ENCODE results near the gene CRYGB.

CRYGB gene

DNA sequence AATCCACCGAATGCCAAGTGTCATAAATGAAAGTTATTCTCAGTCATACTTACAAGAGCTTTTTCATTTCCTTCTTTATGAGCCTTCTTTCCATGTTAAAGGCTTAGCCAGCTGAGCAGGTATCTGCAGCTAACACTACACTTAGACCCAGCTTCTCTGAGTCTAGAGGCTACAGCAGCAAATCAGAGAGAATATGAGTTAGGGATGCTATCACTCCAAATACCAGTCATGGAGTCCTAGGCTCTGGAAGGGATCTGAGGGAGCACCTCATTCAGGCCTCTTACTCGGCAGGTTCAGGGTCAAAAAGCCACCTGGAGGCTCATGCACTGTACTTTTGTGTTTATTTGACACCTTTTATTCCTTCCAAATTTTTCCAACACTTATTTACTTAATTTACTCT lies 40.9 kb upstream of the CRYGB start:
- ChIA-PET CTCF (no interaction called here), POLR2A (ENCODE audit: low non-redundant PET) (interaction anchor here (0.6 kb wide), 1 partner anchor 429 kb away, joined by 7 read pairs; no protein-coding TSS in a partner anchor)
- no peak for TF ChIP-seq CTCF (conservative IDR thresholded peaks at IDR 0.05; ENCODE audit: low read depth)
- no peak for DNase-seq (ENCODE audit: low spot score)
- H3K27ac ChIP-seq, result no peak overlapping the region

DNA sequence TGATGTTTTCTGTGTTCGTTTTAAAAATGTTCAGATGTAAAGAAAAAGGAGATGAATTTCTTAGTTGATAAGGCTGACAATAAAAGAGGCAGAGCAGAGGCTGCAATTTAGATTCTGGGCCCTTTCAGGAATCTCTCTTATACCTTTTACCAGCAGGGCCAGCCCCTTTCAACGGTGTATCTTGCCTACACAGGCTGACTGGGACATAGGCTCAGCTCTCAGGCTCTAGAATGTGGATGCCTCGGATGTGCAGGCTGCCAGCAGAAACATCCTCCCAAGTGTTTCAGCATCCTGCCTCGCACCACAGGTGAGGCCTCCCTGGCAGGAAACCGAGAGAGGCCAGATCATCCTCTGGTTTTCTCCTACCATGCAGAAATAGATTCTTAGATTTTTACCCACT lies 40.5 kb upstream of the CRYGB start:
- POLR2A ChIA-PET (ENCODE audit: low non-redundant PET), result interaction anchor here (0.6 kb wide), 1 partner anchor 428 kb away, joined by 7 read pairs; no protein-coding TSS in a partner anchor
- CTCF ChIA-PET, result no interaction called here
- no peak for TF ChIP-seq CTCF (conservative IDR thresholded peaks at IDR 0.05; ENCODE audit: low read depth)
- DNase-seq (ENCODE audit: low spot score), result no peak
- H3K27ac ChIP-seq, result no peak overlapping the region

DNA sequence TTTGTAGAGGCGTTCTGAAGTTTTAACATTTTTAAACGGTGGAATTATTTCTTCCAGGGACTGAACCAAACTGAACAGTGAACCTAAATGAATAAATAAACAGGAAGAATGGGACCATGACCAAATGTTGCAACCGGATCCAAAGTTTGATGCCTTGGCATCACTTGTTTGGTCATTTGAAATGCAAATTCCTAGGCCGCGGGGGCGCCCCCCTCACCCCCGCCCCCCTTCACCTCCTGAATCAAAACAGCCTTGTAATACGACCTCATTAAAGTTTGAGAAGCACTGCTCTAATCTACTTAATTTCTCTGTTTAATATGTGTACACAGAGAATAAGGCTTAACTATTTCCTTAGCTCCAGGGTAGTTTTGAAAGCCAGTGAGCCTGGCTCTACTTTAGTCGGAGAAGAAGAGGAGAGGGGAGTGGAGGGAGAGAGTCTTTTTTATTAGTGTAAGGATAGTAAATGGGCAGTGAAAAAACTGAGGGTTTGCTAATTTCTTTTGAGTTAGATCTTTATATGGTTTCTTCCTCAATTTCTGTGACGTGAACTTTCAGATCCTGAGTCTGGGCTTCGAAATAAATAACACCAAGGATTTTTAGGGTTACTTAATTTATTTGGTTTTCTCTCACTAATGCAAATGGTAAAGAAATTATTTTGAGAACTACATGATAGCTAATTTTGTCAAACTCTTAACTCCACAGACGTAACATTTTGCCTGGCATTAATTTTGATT lies 38.2 kb upstream of the CRYGB start:
- TF ChIP-seq CTCF (conservative IDR thresholded peaks at IDR 0.05; ENCODE audit: low read depth), result no peak
- no peak for DNase-seq (ENCODE audit: low spot score)
- no peak overlapping the region for H3K27ac ChIP-seq
- ChIA-PET CTCF (interaction anchor here (0.6 kb wide), 1 partner anchor 112 kb away, joined by 4 read pairs; no protein-coding TSS in a partner anchor), POLR2A (ENCODE audit: low non-redundant PET) (no interaction called here)

DNA sequence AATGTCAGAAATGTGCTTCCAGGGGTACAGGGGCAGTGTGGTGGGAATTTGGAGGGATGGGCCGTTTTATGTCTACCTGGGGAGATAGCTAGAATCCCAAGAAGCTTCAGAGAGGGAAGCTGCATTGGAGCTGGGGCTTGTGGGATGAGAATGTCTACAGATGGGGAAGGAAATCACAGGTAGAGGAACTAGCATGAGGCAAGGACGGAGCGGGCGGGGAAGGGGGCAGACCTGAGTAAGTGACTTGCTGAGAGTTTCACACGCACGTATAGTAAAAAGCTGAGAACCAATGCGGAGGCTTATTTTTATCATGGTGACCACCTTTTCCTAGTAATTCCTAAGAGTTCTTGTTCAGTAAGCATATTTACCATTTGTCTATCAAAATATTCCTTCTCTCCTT lies 37.6 kb upstream of the CRYGB start:
- no peak overlapping the region for H3K27ac ChIP-seq
- ChIA-PET CTCF (interaction anchor here (0.6 kb wide), 1 partner anchor 111 kb away, joined by 4 read pairs; no protein-coding TSS in a partner anchor), POLR2A (ENCODE audit: low non-redundant PET) (no interaction called here)
- no peak for TF ChIP-seq CTCF (conservative IDR thresholded peaks at IDR 0.05; ENCODE audit: low read depth)
- no peak for DNase-seq (ENCODE audit: low spot score)

GRCh38 chr2:208182835-208183234 lies 36.9 kb upstream of the CRYGB start:
- CTCF ChIA-PET, result interaction anchor here (0.5 to 0.7 kb wide), 2 partner anchors 73 to 1701 kb away, joined by 3 to 4 read pairs; no protein-coding TSS in a partner anchor
- H3K27ac ChIP-seq, result no peak overlapping the region
- no peak for TF ChIP-seq CTCF (conservative IDR thresholded peaks at IDR 0.05; ENCODE audit: low read depth)
- no peak for DNase-seq (ENCODE audit: low spot score)
- POLR2A ChIA-PET (ENCODE audit: low non-redundant PET), result no interaction called here

DNA sequence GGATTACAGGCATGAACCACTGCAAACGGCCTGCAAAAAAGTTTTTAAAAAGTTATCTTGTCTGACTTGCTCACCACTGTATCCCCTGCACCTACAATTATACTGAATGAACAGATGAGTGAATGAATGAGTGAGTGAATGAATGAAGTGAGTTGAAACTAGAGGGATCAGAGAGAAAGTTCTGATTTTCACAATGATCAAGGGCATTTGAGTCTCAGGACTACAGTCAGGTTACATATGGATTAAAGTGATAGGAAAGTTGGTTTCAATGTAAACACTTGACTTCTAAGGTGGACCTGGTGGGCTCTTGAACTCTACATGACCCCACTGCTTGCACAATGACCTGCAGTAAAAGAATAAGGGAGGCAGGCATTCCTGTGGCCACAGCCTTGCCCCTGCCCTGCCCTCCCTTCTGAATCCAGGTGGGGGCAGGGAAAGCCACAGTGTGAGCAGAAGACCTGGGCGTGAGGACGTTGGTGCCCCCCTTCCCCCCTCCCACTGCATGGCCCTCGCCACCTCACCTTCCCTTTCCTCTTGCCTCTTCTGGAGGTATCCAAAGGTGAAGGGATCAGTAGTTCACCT lies 33.2 kb upstream of the CRYGB start:
- H3K27ac ChIP-seq, result no peak overlapping the region
- POLR2A ChIA-PET (ENCODE audit: low non-redundant PET), result no interaction called here
- no peak for DNase-seq (ENCODE audit: low spot score)
- TF ChIP-seq CTCF (conservative IDR thresholded peaks at IDR 0.05; ENCODE audit: low read depth), result no peak
- CTCF ChIA-PET, result interaction anchor here (1.1 kb wide), 1 partner anchor 75 kb away, joined by 4 read pairs; no protein-coding TSS in a partner anchor

Data from RWPE1 (cell line).